ENCODE data around the gene TNFRSF13B. TPM values are rescaled to one million over a fixed set of nuclear protein-coding genes. Genes with fewer than 3 reads are reported as not detected.
"Not testable (repeated sequence)": the region's sequence is repeated elsewhere in the genome, so short reads cannot be mapped to it uniquely, and the experiment has no call there.

The TNFRSF13B gene
- total RNA-seq, 2 experiments from 2014 or later, result not detected

DNA sequence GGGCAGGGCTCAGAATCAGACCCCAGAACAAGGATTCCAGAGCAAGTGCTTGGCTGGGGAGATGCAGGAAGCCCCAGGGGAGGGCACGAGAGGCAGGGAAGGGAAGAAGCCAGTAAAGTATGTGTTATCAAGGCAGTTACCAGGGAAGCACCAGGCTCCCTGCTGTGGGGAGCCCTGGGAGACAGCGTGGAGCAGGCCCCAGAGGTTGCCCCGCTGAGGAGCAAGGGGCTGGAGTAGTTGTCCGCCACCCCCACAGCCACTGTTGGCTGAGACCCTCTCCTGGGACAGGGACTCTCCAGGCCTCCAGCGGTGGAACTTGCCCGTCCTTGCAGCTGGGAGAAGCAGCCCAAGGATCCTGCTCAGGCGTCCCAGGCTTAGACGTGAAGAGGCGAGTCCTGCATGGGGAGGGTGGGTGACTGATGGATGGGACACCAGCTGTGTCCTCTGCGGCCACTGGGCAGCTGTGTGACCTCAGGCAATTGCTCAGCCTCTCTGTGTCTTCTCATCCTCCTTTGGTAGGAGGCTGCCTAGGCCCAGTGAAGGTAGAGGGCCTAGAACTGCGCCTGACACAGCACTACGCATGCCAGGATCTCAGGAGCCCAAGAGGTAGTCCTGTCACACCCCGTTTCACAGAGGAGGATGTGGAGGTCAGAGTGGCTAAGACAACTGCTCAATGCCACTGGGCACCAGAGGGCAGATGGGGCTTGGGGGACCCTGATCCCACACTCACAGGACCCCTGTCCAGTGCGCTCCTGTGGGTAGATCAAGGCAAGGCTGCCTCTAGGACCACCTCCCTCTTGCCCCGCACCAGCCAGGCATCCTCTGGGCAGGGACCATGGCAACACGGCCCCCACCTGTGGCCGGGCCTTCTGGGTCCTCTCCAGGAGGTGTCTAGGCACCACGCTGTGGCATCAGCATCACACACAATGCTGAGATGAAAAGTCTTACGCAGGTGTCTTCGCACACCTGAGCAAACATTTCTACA is 31.1 kb upstream of the TNFRSF13B start:
- intact Hi-C loops (cut with DNase I, micrococcal nuclease), result loop anchor here (1.0 to 10.0 kb wide), 8 partner anchors 40 to 639 kb away; partner anchors contain the start of genes FLCN (in 2 of the 2) and MPRIP (in 1 of the 2)
- H3K36me3 Mint-ChIP-seq (ENCODE audit: low read depth); ATAC-seq; H3K4me1 Mint-ChIP-seq; H3K27ac Mint-ChIP-seq; DNase-seq; POLR2A ChIA-PET; CTCF ChIA-PET; H3K27me3 Mint-ChIP-seq; H3K9me3 Mint-ChIP-seq (ENCODE audit: low read depth); H3K4me3 Mint-ChIP-seq: not testable (repeated sequence)

DNA sequence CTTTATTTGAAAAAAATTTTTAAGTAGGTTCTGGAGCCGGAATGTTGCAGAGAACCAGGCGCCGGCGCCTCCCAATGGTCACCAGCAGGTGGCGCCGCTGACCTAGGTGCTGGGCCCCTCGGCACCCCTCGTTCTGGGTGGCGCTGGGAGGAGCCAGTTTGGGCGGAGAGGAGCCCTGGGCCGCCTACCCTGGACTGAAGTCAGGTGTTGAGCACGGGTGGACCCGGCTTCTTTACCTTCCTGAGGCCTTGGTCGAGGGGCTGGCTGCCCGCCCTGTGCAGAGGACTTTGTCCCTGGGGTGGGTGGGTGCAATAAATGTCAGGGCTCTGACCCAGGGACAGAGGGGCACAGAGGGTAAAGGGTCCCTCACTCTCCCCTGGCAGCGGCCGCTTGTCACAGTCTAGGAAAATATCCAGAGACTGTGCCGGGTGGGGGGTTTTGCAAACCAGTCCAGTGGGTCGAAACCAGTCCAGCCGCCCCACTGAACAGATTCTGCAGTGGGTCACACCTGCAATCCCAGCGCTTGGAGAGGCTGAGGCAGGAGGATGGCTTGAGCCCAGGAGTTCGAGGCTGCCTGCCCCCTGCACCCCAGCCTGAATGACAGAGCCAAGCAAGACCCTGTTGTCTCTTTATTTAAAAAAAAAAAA is 30.1 kb upstream of the TNFRSF13B start:
- Mint-ChIP-seq H3K4me1 (no peaks in the 10 kb centered on the region), H3K9me3 (ENCODE audit: low read depth) (no peaks in the 10 kb centered on the region), H3K27ac (no peak overlapping the region), H3K36me3 (ENCODE audit: low read depth) (no peaks in the 10 kb centered on the region), H3K27me3 (no peaks in the 10 kb centered on the region), H3K4me3 (no peak overlapping the region)
- DNase-seq (peak; percentile 88), ATAC-seq (peak; percentile 98)
- intact Hi-C loops (cut with DNase I, micrococcal nuclease), result loop anchor here (1.0 to 10.0 kb wide), 9 partner anchors 41 to 640 kb away; partner anchors contain the start of genes FLCN (in 2 of the 2) and MPRIP (in 1 of the 2)
- POLR2A ChIA-PET, result no interaction called here
- CTCF ChIA-PET, result no interaction called here

DNA sequence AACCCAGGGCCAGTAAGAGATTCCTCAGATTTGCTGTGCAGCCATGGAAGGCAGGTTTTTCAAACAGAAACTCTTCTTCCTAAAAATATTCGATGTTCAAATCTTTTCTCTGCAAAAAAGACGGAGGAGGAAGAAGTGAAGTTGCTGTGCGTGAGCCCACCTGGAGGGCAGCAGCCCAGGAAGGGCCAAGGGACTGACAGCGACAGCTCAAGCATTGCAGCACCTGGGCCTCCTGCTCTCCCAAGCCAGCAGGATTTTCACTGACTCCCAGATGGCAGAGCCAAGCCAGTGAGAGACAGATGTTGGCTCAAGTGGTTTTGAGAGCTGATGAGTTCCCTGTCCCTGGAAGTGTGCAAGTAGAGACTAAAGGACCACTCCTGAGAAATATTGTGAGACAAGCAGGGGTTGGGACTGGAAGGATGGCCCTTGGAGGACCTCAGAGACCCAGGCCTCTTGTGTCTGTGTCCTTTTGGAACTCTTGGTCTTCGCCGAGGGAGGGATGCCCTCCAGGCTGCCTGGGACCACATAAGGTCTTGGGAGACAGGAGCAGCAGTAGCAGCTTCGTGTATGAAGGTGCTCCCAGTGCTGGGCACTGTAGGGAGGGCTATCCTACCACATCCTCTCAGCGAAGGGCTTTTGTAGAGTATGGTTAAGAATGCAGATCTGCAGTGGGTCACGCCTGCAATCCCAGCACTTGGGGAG is 29.3 kb upstream of the TNFRSF13B start:
- H3K27ac Mint-ChIP-seq, result no peak overlapping the region

DNA sequence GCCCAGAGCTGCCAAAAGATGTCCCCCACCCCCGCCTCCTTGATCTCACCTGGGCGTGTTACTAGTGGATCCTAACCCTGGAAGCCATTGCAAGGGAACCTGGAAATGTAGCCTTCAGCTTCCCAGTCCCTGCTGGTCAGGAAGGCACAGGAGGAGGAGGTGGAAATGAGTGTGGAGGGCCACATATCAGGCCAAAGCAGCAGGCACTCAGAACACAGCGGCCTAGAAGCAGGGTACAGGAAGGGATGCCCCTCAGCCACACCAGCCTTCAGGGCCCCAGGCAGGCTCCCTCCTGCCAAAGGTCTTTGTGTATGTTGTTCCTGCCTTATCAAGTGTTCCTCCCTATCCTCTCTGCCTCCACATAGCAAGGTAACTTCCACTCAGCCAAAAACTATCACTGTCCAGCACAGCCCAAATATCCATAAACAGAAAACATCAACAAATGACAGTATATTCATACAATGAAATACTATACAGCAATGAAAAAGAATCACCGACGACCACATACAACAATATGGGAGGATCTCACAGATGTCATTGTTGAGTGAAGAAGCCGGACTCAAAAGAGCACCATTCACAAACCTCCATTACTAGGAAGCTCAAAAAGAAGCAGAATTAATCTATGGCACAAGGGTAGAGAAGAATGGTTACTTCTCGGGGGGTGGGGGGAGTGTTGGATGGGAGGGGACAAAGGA is 28.2 kb upstream of the TNFRSF13B start:
- no peak for DNase-seq
- ATAC-seq, result no peak
- H3K9me3 Mint-ChIP-seq (ENCODE audit: low read depth), result no peaks in the 10 kb centered on the region
- H3K36me3 Mint-ChIP-seq (ENCODE audit: low read depth), result no peaks in the 10 kb centered on the region
- H3K4me3 Mint-ChIP-seq, result no peak overlapping the region
- no peak overlapping the region for H3K27ac Mint-ChIP-seq
- H3K27me3 Mint-ChIP-seq, result no peaks in the 10 kb centered on the region
- intact Hi-C loops (cut with DNase I, micrococcal nuclease), result loop anchor here (5.0 to 10.0 kb wide), 4 partner anchors 147 to 642 kb away; partner anchors contain the start of gene FLCN (in 2 of the 2)
- POLR2A ChIA-PET, result interaction anchor here (0.7 kb wide), 1 partner anchor 13 kb away, joined by 3 read pairs; no protein-coding TSS in a partner anchor
- no peaks in the 10 kb centered on the region for H3K4me1 Mint-ChIP-seq
- CTCF ChIA-PET, result interaction anchor here (0.8 to 1.9 kb wide), 6 partner anchors 11 to 312 kb away, joined by 3 to 8 read pairs (median 4); no protein-coding TSS in a partner anchor

More for the DNA sequence above, 29.3 kb upstream of the TNFRSF13B start:
- H3K27me3 Mint-ChIP-seq, result no peaks in the 10 kb centered on the region
- ChIA-PET CTCF (interaction anchor here (0.7 to 1.9 kb wide), 6 partner anchors 12 to 311 kb away, joined by 3 to 8 read pairs (median 4); no protein-coding TSS in a partner anchor), POLR2A (no interaction called here)
- intact Hi-C loops (cut with DNase I, micrococcal nuclease), result loop anchor here (1.0 to 10.0 kb wide), 5 partner anchors 146 to 641 kb away; partner anchors contain the start of gene FLCN (in 2 of the 2)
- no peak overlapping the region for H3K4me3 Mint-ChIP-seq
- DNase-seq (no peak), ATAC-seq (peak; percentile 15)
- H3K9me3 Mint-ChIP-seq (ENCODE audit: low read depth), result no peaks in the 10 kb centered on the region
- no peaks in the 10 kb centered on the region for H3K4me1 Mint-ChIP-seq
- no peaks in the 10 kb centered on the region for H3K36me3 Mint-ChIP-seq (ENCODE audit: low read depth)

DNA sequence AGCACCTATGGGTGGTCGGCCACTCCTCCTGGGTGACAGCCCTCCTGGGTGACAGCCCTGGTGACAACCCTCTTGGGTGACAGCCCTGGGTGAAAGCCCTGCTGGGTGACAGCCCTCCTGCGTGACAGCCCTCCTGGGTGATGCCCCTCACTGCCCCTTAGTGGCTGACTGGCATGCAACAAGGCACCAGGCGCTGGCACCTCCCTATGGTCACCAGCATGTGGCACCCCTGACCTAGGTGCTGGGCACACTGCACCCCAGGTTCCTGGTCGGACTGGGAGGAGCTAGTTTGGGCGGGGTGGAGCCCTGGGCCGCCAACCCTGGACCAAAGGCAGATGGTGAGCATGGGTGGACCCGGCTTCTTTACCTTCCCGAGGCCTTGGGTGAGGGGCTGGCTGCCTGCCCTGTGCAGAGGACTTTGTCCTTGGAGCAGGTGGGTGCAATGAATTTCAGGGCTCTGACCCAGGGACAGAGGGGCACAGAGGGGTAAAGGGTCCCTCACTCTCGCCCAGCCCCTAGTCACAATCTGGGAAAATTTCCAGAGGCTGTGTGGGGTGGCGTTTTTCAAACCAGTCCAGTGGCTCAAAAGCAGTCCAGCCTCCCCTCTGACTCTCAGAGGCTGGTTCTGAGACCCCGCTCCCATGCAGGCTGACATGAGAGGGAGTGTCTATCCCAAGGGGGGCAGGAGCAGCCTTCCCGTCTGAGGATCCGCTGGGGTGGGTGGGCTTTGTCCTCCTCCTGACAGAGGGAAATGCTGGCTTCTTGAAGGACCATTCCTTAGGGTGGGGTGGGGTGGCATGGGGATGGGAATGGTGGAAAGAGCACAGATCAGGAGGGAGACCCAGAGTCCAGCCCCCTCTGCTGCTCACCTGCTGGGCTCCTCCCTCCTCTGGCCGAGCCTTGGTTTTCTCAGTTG is 25.9 kb upstream of the TNFRSF13B start:
- H3K4me1 Mint-ChIP-seq, result no peaks in the 10 kb centered on the region
- intact Hi-C loops (cut with DNase I, micrococcal nuclease), result no loop called here

DNA sequence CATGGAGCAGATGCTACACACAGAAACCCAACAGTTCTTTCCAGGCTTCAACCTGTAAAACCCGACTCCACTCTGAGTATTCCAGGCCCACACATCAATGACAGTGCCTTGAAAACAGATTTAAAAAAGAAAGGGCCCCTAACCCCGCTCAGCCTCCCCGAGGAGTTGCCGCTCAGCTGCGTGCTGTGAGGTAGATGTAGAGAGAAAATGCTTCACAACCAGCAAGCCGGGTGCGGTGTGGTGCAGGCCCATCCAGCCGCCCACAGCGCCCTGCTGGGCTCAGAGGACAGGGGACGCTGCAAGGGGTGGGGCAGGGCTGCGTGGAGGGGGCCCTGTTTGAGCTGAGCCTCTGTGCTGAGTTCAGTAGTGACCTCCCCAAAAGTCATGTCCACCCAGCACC is 24.8 kb upstream of the TNFRSF13B start:
- H3K36me3 Mint-ChIP-seq (ENCODE audit: low read depth); intact Hi-C loops (cut with DNase I, micrococcal nuclease); H3K4me1 Mint-ChIP-seq; H3K27me3 Mint-ChIP-seq; DNase-seq; H3K27ac Mint-ChIP-seq; CTCF ChIA-PET; H3K4me3 Mint-ChIP-seq; POLR2A ChIA-PET; ATAC-seq; H3K9me3 Mint-ChIP-seq (ENCODE audit: low read depth): not testable (repeated sequence)

More for the DNA sequence above, 25.9 kb upstream of the TNFRSF13B start:
- no peak overlapping the region for H3K4me3 Mint-ChIP-seq
- H3K9me3 Mint-ChIP-seq (ENCODE audit: low read depth), result no peaks in the 10 kb centered on the region
- no peak for ATAC-seq
- no peaks in the 10 kb centered on the region for H3K36me3 Mint-ChIP-seq (ENCODE audit: low read depth)
- POLR2A ChIA-PET, result no interaction called here
- H3K27me3 Mint-ChIP-seq, result no peaks in the 10 kb centered on the region
- CTCF ChIA-PET, result no interaction called here
- no peak overlapping the region for H3K27ac Mint-ChIP-seq
- peak; percentile 29 for DNase-seq

DNA sequence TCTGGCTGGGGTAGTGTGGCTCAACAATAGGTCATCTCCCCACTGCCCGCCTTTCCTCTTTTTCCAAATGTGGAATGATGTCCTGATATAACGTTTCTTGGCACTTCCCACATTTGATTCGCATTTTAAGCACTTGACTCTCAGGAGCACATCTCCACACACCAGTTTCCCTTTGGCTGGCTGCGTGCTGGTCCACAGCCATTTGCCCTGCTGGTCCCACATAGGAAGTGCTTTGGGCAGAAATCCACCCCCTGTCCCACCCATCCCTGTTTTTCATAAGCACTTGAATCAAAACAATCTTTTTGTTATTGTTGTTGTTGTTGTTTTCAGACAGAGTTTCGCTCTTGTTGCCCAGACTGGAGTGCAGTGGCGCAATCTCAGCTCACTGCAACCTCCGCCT is 24.0 kb upstream of the TNFRSF13B start:
- DNase-seq (no peak), ATAC-seq (no peak)
- ChIA-PET CTCF (interaction anchor here (1.2 kb wide), 1 partner anchor 45 kb away, joined by 5 read pairs; no protein-coding TSS in a partner anchor), POLR2A (no interaction called here)
- Mint-ChIP-seq H3K27ac (no peak overlapping the region), H3K27me3 (no peaks in the 10 kb centered on the region), H3K9me3 (ENCODE audit: low read depth) (no peaks in the 10 kb centered on the region), H3K36me3 (ENCODE audit: low read depth) (no peaks in the 10 kb centered on the region), H3K4me3 (no peak overlapping the region), H3K4me1 (peaks cover 4% of the 10 kb centered on the region)
- intact Hi-C loops (cut with DNase I, micrococcal nuclease), result no loop called here

DNA sequence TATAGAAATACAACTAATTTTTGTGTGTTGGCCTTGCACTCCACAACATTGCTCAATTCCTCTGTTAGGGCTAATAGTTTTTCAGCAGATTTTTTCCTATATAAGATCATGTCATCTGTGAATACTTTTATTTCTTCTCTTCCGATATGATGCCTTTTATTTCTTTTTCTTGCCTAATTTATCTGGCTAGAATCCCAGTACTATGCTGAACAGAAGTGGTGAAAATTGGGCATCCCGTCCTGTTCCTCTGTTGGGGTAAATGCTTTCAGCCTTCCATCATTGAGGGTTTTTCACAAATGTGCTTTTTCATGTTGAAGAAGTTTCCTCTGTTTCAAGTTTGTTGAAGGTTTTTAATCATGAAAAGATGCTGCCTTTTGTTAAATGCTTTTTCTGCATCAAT is 22.7 kb upstream of the TNFRSF13B start:
- no peak overlapping the region for H3K27ac Mint-ChIP-seq
- H3K4me3 Mint-ChIP-seq, result no peak overlapping the region
- ATAC-seq, result no peak
- peaks cover 16% of the 10 kb centered on the region for H3K4me1 Mint-ChIP-seq
- H3K27me3 Mint-ChIP-seq, result no peaks in the 10 kb centered on the region
- intact Hi-C loops (cut with DNase I, micrococcal nuclease), result no loop called here
- ChIA-PET POLR2A (no interaction called here), CTCF (interaction anchor here (0.6 to 0.8 kb wide), 2 partner anchors 109 to 336 kb away, joined by 3 to 4 read pairs; no protein-coding TSS in a partner anchor)
- DNase-seq, result no peak
- H3K36me3 Mint-ChIP-seq (ENCODE audit: low read depth), result no peaks in the 10 kb centered on the region
- no peaks in the 10 kb centered on the region for H3K9me3 Mint-ChIP-seq (ENCODE audit: low read depth)

DNA sequence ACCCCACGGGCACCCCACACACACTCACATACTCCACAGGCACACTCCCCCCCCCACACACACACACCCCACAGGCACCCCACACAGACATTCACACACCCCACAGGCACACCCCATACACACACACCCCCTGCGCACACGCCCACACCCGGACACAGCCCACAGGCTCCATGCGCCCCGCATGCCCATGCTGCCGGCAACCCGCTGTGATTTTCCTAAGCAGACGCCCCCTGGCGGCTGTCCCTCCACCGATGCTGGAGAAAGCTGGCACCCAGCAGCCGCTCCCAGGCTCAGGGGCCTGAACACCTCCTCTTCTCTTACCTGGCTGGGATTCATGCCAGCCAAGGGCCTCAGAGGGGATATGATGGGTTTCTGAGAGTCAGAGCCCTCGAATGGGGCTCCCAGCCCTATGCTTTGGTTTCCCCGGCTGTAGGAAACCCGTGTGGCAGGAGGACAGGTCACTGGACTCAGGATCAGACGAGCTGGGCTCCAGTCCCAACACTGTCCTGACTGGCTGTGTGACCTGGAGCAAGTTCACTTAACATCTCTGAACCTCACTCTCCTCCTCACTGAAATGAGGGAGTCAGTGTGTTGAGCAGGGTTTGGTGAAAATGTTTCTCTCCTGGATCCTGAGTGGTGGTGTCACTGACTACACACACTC is 19.6 kb upstream of the TNFRSF13B start:
- Mint-ChIP-seq H3K27me3 (no peaks in the 10 kb centered on the region), H3K4me3 (no peak overlapping the region), H3K9me3 (ENCODE audit: low read depth) (no peaks in the 10 kb centered on the region), H3K27ac (no peak overlapping the region), H3K36me3 (ENCODE audit: low read depth) (no peaks in the 10 kb centered on the region), H3K4me1 (peaks cover 37% of the 10 kb centered on the region)
- ATAC-seq (peak; percentile 28), DNase-seq (peak; percentile 92)
- ChIA-PET POLR2A (no interaction called here), CTCF (interaction anchor here (0.6 to 3.0 kb wide), 15 partner anchors 12 to 499 kb away, joined by 3 to 9 read pairs (median 3); no protein-coding TSS in a partner anchor)
- intact Hi-C loops (cut with DNase I, micrococcal nuclease), result loop anchor here (1.0 kb wide), 1 partner anchor 69 kb away; no protein-coding TSS in a partner anchor
